Skin epidermis (tissue), 12 donors: ENCODE data around the gene MTRF1.

Source experiments
- H3K27ac ChIP-seq, 21 experiments: fragments of 200-600 bp; sonication (generic) in 11 of 21; one replicate each; pipeline ENCODE4 v1.5.0; 2020; ENCODE audit warnings: mild to moderate bottlenecking in 3 of 21, inconsistent platforms in 2 of 21, moderate library complexity in 2 of 21
- H3K4me3 ChIP-seq, 7 experiments: fragments of 200-600 bp; sonication (generic) in 2 of 7; one replicate each; pipeline ENCODE4 v1.5.0; 2020; ENCODE audit warnings: inconsistent platforms in 2 of 7, mild to moderate bottlenecking in 2 of 7, moderate library complexity in 1 of 7

Gene MTRF1

DNA sequence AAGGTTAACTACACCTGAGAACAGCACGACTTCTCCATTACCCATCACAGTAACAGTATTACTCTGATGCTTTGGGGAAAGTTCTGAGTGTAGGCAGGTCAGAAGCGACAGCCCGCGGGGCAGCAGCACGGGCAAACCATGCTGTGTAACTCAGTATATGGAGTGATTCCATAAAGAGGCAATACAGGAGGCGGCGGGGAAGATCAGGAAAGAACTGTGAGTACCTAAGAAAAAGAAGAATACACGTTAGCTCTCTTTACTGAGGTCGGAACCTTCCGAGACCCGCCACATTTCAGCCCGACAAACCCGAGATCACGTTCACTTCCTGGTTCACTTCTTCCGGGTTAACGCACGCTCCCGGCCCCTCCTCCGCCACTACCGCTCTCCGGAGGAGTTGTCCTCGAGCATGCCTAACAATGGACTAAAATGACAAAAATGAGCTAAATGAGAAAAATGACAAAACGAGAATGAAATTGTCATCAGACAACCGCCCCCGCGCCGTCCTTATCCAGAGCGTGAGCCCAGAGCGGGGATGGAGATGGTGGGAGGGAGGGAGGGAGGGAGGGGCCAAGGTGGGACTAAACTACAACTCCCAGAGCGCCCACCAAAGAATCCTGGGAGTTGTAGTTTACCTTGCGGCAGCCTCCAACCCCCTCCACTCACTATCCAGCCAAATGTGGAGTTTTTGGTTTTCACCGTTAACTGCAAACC is at the start of gene MTRF1:
TSS of gene MTRF1 (minus strand) at position 316 of the 711 bp plus-strand sequence. CDS start 2,669 bp downstream, outside the sequence.
- H3K27ac ChIP-seq: peak within 1 kb of the TSS in 20 of 21 experiments; percentile 49 to 93 (median 81)
- H3K4me3 ChIP-seq: peak within 1 kb of the TSS; percentile 43 to 71 (median 52)

DNA sequence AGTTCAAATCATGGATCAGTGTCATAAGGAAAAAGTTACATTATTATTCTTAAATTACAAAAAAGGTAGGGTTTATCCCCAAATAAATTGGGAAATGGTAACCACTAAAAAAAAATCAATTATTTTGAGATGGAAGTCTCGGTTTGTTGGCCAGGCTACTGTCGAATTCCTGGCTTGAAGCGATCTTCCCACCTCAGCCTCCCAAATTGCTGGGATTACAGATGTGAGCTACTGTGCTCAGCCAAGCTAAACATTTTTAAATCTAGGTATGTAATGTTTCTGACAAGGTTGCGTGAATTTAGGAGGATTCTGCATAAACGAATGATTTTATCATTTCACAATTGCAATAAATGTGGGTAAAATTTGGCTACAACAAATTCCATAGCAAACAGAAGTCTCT is 49.7 kb upstream of the MTRF1 start:
- Histone ChIP-seq H3K27ac (peak overlapping the region in 2 of 21 experiments; percentile 2 to 96), H3K4me3 (peak overlapping the region in 2 of 7 experiments; percentile 70 to 79)

- peak overlapping the region; percentile 56 to 96 (median 89) for H3K4me3 ChIP-seq
- H3K27ac ChIP-seq: peak overlapping the region in 20 of 21 experiments; percentile 80 to 97 (median 94)
Measured at GRCh38 chr13:41312176-41312500, 48.8 kb upstream of the MTRF1 start.

- Histone ChIP-seq H3K27ac (peak overlapping the region; percentile 34 to 97 (median 93)), H3K4me3 (peak overlapping the region; percentile 56 to 96 (median 89))
Measured at GRCh38 chr13:41311406-41312175, 48.2 kb upstream of the MTRF1 start.

GRCh38 chr13:41310963-41311405 is 47.6 kb upstream of the MTRF1 start, which contains the start of gene NAA16:
Gene NAA16, plus strand, starts transcription at chr13:41311267. Its CDS starts 262 bp downstream, at chr13:41311529.
- Histone ChIP-seq H3K27ac (peak within 1 kb of the TSS; percentile 34 to 97 (median 93)), H3K4me3 (peak within 1 kb of the TSS; percentile 56 to 96 (median 89))

GRCh38 chr13:41307884-41308640 is 44.7 kb upstream of the MTRF1 start:
- Histone ChIP-seq H3K4me3 (no peak overlapping the region), H3K27ac (no peak overlapping the region)

GRCh38 chr13:41306271-41307145 is 43.1 kb upstream of the MTRF1 start:
- Histone ChIP-seq H3K27ac (no peak overlapping the region), H3K4me3 (no peak overlapping the region)

- Histone ChIP-seq H3K27ac (no peak overlapping the region), H3K4me3 (no peak overlapping the region)
Measured at GRCh38 chr13:41304551-41304950, 41.2 kb upstream of the MTRF1 start.

DNA sequence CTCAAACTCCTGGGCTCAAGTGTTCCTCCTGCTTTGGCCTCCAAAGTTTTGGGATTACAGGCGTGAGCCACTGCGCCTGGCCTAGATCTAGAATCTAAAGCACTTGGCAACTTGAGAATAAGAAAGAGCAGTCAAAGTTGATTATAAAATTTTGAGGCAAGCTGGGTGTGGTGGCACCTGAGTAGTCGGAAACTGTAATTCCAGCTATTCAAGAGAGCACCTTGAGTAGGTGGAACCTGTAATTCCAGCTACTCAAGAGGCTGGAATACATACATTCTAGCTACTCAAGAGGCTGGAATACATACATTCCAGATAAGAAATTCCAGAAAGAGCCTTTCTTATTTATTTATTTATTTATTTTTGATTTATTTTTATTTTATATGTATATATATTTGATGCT is 39.4 kb upstream of the MTRF1 start:
- Histone ChIP-seq H3K27ac (peak overlapping the region in 1 of 21 experiments; percentile 10), H3K4me3 (no peak overlapping the region)

GRCh38 chr13:41299316-41300094 is 36.1 kb upstream of the MTRF1 start:
- no peak overlapping the region for H3K27ac ChIP-seq
- no peak overlapping the region for H3K4me3 ChIP-seq

GRCh38 chr13:41296879-41297646 is 33.7 kb upstream of the MTRF1 start:
- H3K27ac ChIP-seq: no peak overlapping the region
- no peak overlapping the region for H3K4me3 ChIP-seq

- no peak overlapping the region for H3K27ac ChIP-seq
- no peak overlapping the region for H3K4me3 ChIP-seq
Measured at GRCh38 chr13:41295973-41296372, 32.6 kb upstream of the MTRF1 start.

- no peak overlapping the region for H3K27ac ChIP-seq
- H3K4me3 ChIP-seq: no peak overlapping the region
Measured at GRCh38 chr13:41294914-41295313, 31.5 kb upstream of the MTRF1 start.

DNA sequence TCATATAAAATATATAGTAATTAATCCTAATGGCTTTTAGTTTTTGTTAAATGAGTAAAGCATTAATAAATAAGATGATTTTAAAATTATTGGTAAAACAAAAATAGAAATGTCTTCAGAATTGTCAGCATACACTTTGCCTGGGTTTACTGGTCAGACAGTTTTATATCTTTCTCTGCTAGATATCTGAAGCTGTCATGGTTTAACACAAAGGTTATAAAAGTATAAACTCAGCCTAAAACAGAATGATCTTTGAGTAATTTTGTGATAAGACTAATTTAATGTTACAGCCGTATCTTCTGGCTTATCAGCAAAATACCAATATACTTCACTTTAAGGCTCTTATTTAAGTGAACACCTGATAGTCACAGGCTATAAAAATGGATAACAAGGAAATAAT is 29.9 kb upstream of the MTRF1 start:
- H3K4me3 ChIP-seq: no peak overlapping the region
- H3K27ac ChIP-seq: no peak overlapping the region

DNA sequence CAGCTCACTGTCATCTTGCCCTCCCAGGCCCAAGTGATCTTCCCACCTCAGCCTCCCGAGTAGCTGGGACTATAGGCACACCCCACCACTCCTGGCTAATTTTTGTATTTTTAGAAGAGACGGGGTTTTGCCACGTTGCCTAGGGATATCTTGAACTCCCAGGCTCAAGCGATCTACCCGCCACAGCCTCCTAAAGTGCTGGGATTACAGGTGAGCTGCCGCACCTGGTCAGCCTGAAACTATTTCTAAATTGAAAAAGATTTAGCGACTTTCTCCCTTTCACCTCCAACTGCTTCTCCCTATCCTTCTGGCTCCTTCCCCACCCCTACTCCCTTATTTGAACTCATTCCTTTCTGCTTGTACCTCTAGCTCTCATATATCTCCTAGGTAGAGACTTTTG is 27.9 kb upstream of the MTRF1 start:
- Histone ChIP-seq H3K27ac (no peak overlapping the region), H3K4me3 (no peak overlapping the region)

DNA sequence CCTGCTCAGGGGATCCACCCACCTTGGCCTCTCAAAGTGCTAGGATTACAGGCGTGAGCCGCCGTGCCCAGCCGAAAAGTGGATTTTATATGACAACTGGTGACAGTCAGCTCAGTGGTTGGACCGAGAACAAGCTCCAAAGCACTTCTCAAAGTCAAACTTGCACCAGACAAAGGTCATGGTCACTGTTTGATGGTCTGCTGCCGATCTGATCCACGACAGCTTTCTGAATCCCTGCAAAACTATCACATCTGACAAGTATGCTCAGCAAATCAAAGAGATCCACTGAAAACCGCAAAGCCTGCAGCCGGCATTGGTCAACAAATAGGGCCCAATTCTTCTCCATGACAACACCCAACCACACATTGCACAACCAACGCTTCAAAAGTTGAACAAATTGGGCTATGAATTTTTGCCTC is 26.1 kb upstream of the MTRF1 start:
- Histone ChIP-seq H3K27ac (no peak overlapping the region), H3K4me3 (no peak overlapping the region)

DNA sequence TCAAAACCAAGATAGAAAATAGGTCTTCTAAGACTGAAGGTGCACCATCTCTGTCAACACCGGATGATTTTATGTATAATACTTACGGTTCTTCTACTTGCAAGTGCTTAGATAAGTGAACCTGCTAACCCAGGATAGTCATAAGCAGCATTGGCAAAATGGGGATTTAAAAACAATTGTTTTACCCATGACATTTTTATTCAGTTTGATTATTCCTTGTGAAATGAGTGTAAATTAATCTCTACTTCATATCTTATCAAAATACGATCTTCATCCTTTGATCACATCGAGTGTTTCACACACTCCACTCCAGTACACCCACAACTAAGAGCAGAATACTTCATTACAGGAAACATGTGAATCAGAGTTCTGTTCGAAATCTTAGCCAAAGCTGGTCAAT is 23.0 kb upstream of the MTRF1 start:
- no peak overlapping the region for H3K4me3 ChIP-seq
- H3K27ac ChIP-seq: no peak overlapping the region
